Left colon (tissue), 2 donors: ENCODE measurements around the gene LYST. TPM values are rescaled to one million over a fixed set of nuclear protein-coding genes. Genes with fewer than 3 reads are reported as not detected.
A peak's percentile ranks its signal among the peaks of the same experiment; 100 is the strongest.
"Not testable (repeated sequence)": the region's sequence is repeated elsewhere in the genome, so short reads cannot be mapped to it uniquely, and the experiment has no call there.

Experiments used
- ATAC-seq: fragments of 200-7000 bp; cut with Tn5 transposase; one replicate; pipeline ENCODE4 v1.9.1; 2020; ENCODE audit warnings: mild to moderate bottlenecking, moderate library complexity
- DNase-seq, 2 donors: peaks; one replicate each; pipeline ENCODE4 v3.0.0-alpha.2; 2020
- intact Hi-C, 2 donors: fragments of 100-400 bp; cut with DNase I in 1 of 2; cut with micrococcal nuclease in 1 of 2; formaldehyde crosslinking; loops; one replicate each; pipeline versions ENCODE4 v1.11.2 to v1.14.0; 2022; cut with DNase I, micrococcal nuclease
- long read RNA-seq: library from polyadenylated mRNA; unstranded; transcript quantifications from one replicate; pipeline ENCODE4 v2.0.0, GENCODE V29; 2021
- total RNA-seq, 2 donors: library from RNA; stranded (reverse); fragmentation: NEBNext Ultra II Directional; extraction: Animal tissue kit (Norgen Biotek cat#: 25700); gene quantifications; one replicate each; pipeline ENCODE4 v1.2.1, GENCODE V29; 2021
- donor health status: DM: no; HTN: no; CAD: no.
- donor health status: DM: yes; HTN: yes; CAD: no.

Gene LYST
- total RNA-seq: 10 to 100 TPM; 22.4 to 31.1 TPM
- long read RNA-seq, partial matches to known transcripts: 2 of 5 reads
- long read RNA-seq, other reads (novel, unspliced or antisense): 3 of 5 reads

DNA sequence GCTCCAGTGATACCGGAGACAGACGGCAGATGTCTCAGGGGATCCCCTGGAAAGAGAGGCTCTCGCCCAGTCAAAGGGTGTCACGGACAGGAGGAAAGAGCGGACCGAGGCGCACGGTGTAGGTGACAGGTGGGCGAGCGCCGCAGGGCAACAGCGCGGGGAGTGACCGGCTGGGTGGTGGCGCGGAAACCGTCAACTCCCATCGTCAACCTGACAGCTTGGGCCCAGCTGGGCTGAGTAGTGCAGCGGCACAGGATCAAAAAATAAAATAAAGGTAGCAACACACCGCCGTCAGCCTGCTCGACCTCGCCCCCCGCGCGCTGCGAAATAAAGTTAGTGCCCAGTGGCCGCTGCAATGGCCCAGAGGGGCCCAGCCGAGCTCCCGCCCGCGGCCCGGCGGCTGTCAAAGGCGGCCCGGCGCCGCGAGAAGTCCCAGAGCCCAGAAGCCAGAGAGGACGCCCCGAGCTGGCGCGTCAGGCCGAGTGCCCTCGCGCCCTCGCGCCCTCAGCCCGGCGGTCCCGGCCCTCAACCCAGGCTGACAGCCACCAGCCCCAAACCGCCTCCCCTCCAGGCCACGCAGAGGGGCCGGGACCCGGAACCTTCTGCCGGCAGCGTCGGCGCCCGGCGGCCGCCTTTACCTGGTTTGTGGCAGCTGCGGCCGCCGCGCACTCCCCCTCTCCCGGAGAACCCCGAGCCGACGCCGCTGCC is at the start of gene LYST:
LYST (minus strand) TSS at position 702 of the 708 bp plus-strand sequence. CDS start 36,489 bp downstream, outside the sequence.
- ATAC-seq (peak; percentile 70), DNase-seq (peak; percentile 62 to 69)
- intact Hi-C loops: loop anchor here in 1 of 2 donors (5.0 kb wide), 1 partner anchor 106 kb away; no protein-coding TSS in a partner anchor

DNA sequence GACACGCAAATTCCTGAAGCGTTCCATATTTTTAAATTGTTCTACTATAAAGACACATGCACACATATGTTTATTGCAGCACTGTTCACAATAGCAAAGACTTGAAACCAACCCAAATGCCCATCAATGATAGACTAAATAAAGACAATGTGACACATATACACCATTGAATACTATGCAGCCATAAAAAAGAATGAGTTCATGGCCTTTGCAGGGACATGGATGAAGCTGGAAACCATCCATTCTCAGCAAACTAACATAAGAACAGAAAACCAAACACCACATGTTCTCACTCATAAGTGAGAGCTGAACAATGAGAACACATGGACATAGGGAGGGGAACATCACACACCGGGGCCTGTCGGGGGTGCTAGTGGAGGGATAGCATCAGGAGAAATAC is 48.8 kb upstream of the LYST start:
- ATAC-seq, intact Hi-C loops, DNase-seq: not testable (repeated sequence)

DNA sequence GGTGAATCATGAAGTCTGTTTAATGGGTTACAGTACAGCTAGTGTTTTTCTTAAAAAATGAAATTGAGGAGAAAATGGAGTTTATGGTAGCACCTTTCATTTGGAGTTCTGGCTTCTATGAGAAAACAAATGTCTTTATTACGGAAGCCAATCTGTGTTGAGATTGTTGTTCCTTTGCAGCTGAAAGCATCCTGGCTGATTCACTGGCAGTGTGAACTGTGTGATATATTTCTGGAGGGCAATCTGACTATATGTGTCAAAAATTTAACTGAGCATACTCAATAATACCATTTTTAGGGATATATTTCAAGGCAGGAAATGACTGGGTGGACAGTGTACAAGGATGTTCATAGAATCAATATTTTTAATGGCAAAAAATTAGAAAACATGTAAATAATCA is 46.6 kb upstream of the LYST start:
- ATAC-seq (no peak), DNase-seq (no peak)
- intact Hi-C loops: no loop called here

- no peak for ATAC-seq
- DNase-seq: no peak
- intact Hi-C loops: no loop called here
Measured at GRCh38 chr1:235911876-235912275, 45.2 kb upstream of the LYST start.

GRCh38 chr1:235911300-235911662 is 44.6 kb upstream of the LYST start:
- ATAC-seq (no peak), DNase-seq (no peak)
- intact Hi-C loops: no loop called here

DNA sequence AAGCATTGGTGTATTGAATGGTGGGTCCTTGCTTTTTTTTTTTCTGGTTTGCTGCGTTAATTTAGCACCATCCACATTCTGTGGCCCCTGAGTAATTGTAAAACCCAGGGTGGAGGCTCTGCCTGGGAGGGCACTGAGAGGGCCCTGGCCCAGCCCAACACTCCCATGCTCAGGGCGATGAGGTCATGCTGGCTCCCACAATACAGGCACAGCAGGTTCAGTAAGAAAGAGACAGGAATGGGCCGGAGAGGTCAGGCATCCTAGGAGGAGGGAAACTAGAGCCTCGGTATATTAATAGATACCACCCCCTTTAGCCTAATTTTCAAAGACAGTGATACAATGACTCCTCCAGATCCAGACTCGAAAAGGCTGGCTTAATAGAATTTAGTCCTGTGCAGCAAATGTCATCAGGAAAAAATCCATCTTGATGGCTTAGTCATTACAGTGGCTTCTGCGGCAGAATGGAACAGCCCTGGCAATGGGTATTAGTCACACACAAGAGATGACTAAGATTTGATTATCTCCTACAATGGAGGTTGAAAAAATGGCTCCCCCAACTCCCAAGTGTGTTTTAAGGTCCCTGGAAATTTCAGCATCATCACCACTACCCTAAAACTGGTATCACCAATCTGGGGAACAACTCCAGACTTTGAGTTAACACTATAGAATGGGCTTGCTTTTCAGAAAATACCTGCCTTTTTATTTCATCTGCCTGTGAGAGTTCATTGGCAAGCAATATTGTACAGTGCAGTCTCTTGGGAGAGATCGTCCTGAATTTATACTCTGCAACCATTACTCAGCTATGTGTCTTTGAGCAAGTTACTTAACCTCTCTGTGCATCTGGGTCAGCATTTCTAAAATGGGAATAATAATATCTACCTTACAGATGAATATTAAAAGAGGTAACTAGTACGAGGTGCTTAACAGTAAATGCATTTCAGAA is 43.9 kb upstream of the LYST start:
- intact Hi-C loops: no loop called here
- no peak for DNase-seq
- peak; percentile 72 for ATAC-seq

DNA sequence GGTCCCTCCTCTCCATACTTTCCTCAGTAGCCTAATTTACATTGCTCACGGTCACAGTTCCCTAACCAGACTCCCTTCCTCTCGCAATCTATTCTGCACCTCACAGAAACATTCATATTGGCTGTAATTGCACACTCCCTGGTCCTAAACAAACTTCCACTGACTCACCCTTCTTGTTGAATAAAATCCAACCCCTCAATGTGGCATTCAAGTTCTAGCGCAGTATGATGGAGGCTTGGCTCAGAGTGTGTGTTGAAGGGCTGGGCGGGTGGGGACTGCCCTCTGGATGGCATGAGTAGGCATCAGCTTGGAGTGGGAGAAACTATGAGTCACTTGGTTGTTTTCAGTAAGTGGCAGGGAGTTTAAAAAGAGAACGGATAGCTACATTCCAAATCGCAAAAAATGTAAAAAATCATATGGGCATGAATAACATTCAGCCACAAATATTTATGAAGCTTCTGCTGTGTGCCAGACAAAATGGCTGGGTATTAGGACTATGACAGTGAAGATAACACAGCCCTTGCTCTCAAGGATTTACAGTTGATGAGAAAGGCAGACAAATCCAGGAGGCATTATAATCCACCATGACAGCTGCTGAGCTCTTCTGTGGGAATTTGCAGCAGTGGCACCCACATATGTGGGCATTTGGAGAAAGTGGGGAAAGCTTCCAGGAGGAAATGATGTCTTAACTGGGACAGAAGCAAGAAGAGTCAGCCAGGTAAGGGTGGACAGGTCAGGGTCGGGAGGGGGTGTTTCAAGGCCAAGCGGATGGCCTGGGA is 42.2 kb upstream of the LYST start:
- intact Hi-C loops: no loop called here
- DNase-seq (no peak), ATAC-seq (peak; percentile 69)

- DNase-seq (no peak), ATAC-seq (no peak)
- intact Hi-C loops: no loop called here
Measured at GRCh38 chr1:235907897-235908240, 41.2 kb upstream of the LYST start.

DNA sequence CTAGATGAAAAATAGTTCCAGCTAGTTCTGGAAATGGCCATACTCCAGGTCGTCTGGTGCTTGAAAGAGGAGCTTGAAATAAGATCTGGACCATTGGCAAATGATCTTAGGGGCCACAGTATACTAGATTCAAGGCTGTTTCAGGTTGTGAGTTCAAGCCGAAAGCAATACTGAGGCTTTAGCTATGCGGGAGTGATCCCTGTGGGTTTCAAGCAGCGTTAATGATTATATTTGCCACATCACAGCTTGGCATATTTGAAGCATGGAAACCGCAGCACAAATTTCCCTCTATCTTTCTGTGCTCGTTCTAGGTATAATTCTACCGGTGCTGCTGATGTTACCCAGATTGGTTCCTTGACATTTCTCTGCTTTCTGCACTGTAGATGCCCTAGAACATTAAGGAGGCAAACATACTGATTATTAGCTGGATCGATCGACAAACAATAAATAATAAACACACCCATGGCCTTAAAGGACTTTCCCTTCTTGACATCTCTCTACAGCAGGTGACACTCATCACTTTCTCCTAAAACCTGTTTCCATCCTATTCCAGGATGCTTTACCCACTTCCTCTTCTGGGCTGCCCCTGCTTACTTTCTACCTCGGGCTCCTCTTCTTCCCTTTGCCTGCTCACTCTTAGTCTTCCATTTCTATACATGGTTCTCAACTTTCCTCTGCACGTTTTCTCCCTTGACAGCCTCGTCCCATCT is 40.6 kb upstream of the LYST start:
- intact Hi-C loops: no loop called here
- no peak for ATAC-seq
- no peak for DNase-seq

DNA sequence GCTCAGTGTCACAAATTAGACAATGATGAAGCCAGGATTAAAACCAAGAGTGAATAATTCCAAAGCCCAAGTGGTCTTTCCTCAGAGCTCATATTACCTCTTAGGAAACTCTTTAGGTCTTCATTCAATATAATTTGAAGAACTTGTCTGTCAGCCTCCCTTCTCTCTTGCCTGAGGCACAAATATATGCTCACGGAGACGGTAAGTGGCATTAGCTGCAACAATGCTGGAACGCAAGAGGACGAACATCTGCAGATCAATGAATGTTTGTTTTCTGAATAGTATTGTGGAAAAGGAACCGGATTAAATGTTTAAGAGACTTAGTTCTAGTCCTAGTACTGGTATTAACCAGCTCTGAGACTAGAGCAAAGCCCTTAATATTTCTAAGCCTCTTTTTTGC is 39.7 kb upstream of the LYST start:
- DNase-seq (no peak), ATAC-seq (no peak)
- intact Hi-C loops: no loop called here

GRCh38 chr1:235903809-235904208 is 37.1 kb upstream of the LYST start:
- ATAC-seq, intact Hi-C loops, DNase-seq: not testable (repeated sequence)

GRCh38 chr1:235902677-235903542 is 36.2 kb upstream of the LYST start:
- DNase-seq (peak; percentile 87 to 89), ATAC-seq (peak; percentile 98)
- intact Hi-C loops: no loop called here

GRCh38 chr1:235901461-235901860 is 34.8 kb upstream of the LYST start:
- no peak for DNase-seq
- ATAC-seq: no peak
- intact Hi-C loops: no loop called here

DNA sequence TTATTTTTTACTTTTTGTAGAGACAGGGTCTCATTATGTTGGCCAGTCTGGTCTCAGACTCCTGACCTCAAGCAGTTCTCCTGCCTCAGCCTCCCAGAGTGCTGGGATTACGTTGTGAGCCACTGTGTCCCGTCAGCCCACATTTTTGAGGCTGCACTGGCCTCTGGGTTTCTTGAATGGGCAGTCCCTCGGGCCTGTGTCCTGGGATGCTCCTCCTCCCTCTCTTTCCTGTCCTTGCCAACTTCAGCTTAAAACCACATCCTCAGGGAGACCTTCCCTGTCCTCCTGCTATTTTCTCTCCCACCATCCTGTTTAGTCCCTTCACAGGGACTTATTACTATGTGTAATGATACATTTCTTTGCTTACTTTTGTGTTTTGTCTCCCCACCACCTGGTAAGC is 31.4 kb upstream of the LYST start:
- ATAC-seq: no peak
- intact Hi-C loops: no loop called here
- no peak for DNase-seq

- DNase-seq: no peak
- peak; percentile 96 for ATAC-seq
- intact Hi-C loops: no loop called here
Measured at GRCh38 chr1:235893840-235894239, 27.1 kb upstream of the LYST start.

GRCh38 chr1:235892734-235893413 is 26.2 kb upstream of the LYST start:
- intact Hi-C loops: no loop called here
- DNase-seq: no peak
- ATAC-seq: peak; percentile 43

- intact Hi-C loops: no loop called here
- no peak for ATAC-seq
Measured at GRCh38 chr1:235892202-235892601, 25.5 kb upstream of the LYST start.

More at GRCh38 chr1:235892202-235892601, 25.5 kb upstream of the LYST start:
- DNase-seq: no peak
